Endothelial cell of umbilical vein (primary cell): ENCODE results near the gene PACS1. TPM values are rescaled to one million over a fixed set of nuclear protein-coding genes. Genes with fewer than 3 reads are reported as not detected.

ENCODE experiments used
- BruUV-seq: library from RNA; stranded (reverse); fragments of 400-500 nt; replicated peaks from 2 replicates; lab custom pipeline; 2021; lab: Mats Ljungman, UMichigan
- CTCF ChIA-PET: fragments of 300-600, 350-600 bp; sonication (Branson Sonifier 250); formaldehyde crosslinking; loops from one replicate; lab custom pipeline; 2021; ENCODE audit warnings: antibody characterized with exemption, inconsistent platforms; lab: Charles Lee
- POLR2A ChIA-PET: fragments of 300-600, 350-600 bp; sonication (Branson Sonifier 250); formaldehyde crosslinking; loops from one replicate; lab custom pipeline; 2021; ENCODE audit warnings: antibody characterized with exemption, inconsistent platforms; lab: Charles Lee
- DNase-seq: peaks from one replicate; pipeline ENCODE4 v3.0.0-alpha.2; 2011; ENCODE audit warnings: low read depth, low spot score
- FAIRE-seq: peaks from 2 replicates; lab custom pipeline; 2011; peaks lifted over from hg19 to GRCh38; lab: Jason Lieb, UNC
- H2AFZ ChIP-seq: 2 replicates; pipeline ENCODE4 v1.6.0; 2012; ENCODE audit warnings: low read depth, low read length, control low read depth, inconsistent platforms
- H3K27ac ChIP-seq: 2 replicates; pipeline ENCODE4 v1.5.1; 2011; ENCODE audit warnings: low read depth, mild to moderate bottlenecking, control low read depth, low read length, moderate library complexity; ENCODE audit not compliant: insufficient read depth
- H3K27me3 ChIP-seq, 2 experiments: 2 replicates each; pipeline versions ENCODE4 v1.6.0 to v1.6.1; 2011; ENCODE audit warnings: low read length in 2 of 2, mixed read lengths in 1 of 2; ENCODE audit not compliant: control insufficient read depth in 2 of 2, insufficient read depth in 2 of 2
- H3K36me3 ChIP-seq, 2 experiments: 2 replicates in 1 of 2; 3 replicates in 1 of 2; pipeline ENCODE4 v1.5.1; 2011; ENCODE audit warnings: low read length in 2 of 2, mild to moderate bottlenecking in 1 of 2, moderate library complexity in 1 of 2; ENCODE audit not compliant: control insufficient read depth in 2 of 2, insufficient read depth in 2 of 2; ENCODE audit errors: extremely low read depth in 1 of 2
- H3K4me1 ChIP-seq: 3 replicates; pipeline ENCODE4 v1.5.1; 2011; ENCODE audit warnings: mild to moderate bottlenecking, low read length; ENCODE audit not compliant: control insufficient read depth, insufficient read depth; ENCODE audit errors: extremely low read depth
- H3K4me2 ChIP-seq: 2 replicates; pipeline ENCODE4 v1.6.1; 2011; ENCODE audit warnings: low read length, control low read depth, mixed read lengths; ENCODE audit not compliant: insufficient read depth
- H3K4me3 ChIP-seq, 3 experiments: fragments of 200-600 bp in 1 of 3; sonication (generic), shearing (Covaris generic) in 1 of 3; replicated peaks in 1 of 3; 2 replicates each; pipeline ENCODE4 v1.5.1; 2011 to 2016; ENCODE audit warnings: control low read depth in 3 of 3, low read length in 3 of 3, mild to moderate bottlenecking in 2 of 3, inconsistent platforms in 1 of 3, low read depth in 1 of 3, moderate library complexity in 1 of 3; ENCODE audit not compliant: insufficient read depth in 1 of 3
- H3K79me2 ChIP-seq: 2 replicates; pipeline ENCODE4 v1.6.0; 2012; ENCODE audit warnings: low read length, inconsistent platforms; ENCODE audit not compliant: control insufficient read depth, insufficient read depth
- H3K9ac ChIP-seq: replicated peaks from 2 replicates; pipeline ENCODE3; 2011; ENCODE audit warnings: low read length, control low read depth; ENCODE audit not compliant: insufficient read depth; ENCODE audit errors: extremely low read depth
- H3K9me1 ChIP-seq: replicated peaks from 3 replicates; pipeline ENCODE4 v1.6.0; 2011; ENCODE audit warnings: mild to moderate bottlenecking, low read length; ENCODE audit not compliant: control insufficient read depth, insufficient read depth; ENCODE audit errors: extremely low read depth
- H3K9me3 ChIP-seq: replicated peaks from 2 replicates; pipeline ENCODE4 v1.5.1; 2012; ENCODE audit warnings: low read length, inconsistent platforms; ENCODE audit not compliant: control insufficient read depth, insufficient read depth
- H4K20me1 ChIP-seq: replicated peaks from 2 replicates; pipeline ENCODE3; 2011; ENCODE audit warnings: mild to moderate bottlenecking, low read length; ENCODE audit not compliant: control insufficient read depth, insufficient read depth; ENCODE audit errors: extremely low read depth
- CTCF ChIP-seq, 2 donors: IDR thresholded peaks; 1 replicate in 1 of 2; 2 replicates in 1 of 2; pipeline ENCODE4 v1.5.1; 2011; ENCODE audit warnings: low read length in 2 of 2, mild to moderate bottlenecking in 2 of 2, moderate library complexity in 2 of 2, control low read depth in 1 of 2, inconsistent platforms in 1 of 2, low read depth in 1 of 2; ENCODE audit not compliant: insufficient read depth in 1 of 2; ENCODE audit errors: extremely low read depth in 1 of 2
- EZH2 ChIP-seq: IDR thresholded peaks from 2 replicates; pipeline ENCODE4 v1.6.1; 2012; ENCODE audit warnings: borderline replicate concordance, low read depth, mild to moderate bottlenecking, moderate library complexity, low read length, inconsistent platforms; ENCODE audit not compliant: severe bottlenecking
- FOS ChIP-seq: IDR thresholded peaks from 2 replicates; pipeline ENCODE4 v1.6.1; 2011; ENCODE audit warnings: mild to moderate bottlenecking, low read length, moderate library complexity, borderline replicate concordance; ENCODE audit not compliant: insufficient read depth
- GATA2 ChIP-seq: IDR thresholded peaks from 2 replicates; pipeline ENCODE4 v1.7.0; 2011; ENCODE audit warnings: low read depth, mild to moderate bottlenecking, moderate library complexity, mixed read lengths, low read length; ENCODE audit not compliant: insufficient read length, insufficient read depth
- JUN ChIP-seq: IDR thresholded peaks from 2 replicates; pipeline ENCODE4 v1.6.1; 2011; ENCODE audit warnings: borderline replicate concordance, low read depth; ENCODE audit not compliant: insufficient read length, insufficient read depth
- MYC ChIP-seq: IDR thresholded peaks from one replicate; pipeline ENCODE4 v1.6.1; 2011; ENCODE audit warnings: mild to moderate bottlenecking, low read depth, low read length
- POLR2A ChIP-seq: IDR thresholded peaks from 2 replicates; pipeline ENCODE4 v1.6.1; 2012; ENCODE audit warnings: low read depth, mild to moderate bottlenecking, control low read depth, low read length
- POLR2AphosphoS5 ChIP-seq: IDR thresholded peaks from 2 replicates; pipeline ENCODE4 v1.6.1; 2012; ENCODE audit warnings: low read depth, mild to moderate bottlenecking, control low read depth, low read length, moderate library complexity; ENCODE audit not compliant: insufficient read depth
- dilution Hi-C: fragments of 300-500 bp; cut with MboI; formaldehyde crosslinking; loops from one replicate; pipeline ENCODE4 v1.15.0; 2019; ENCODE audit warnings: low sequenced_read_pairs; ENCODE audit not compliant: extremely low pct_ligation_motif_present
- intact Hi-C: fragments of 100-400 bp; cut with micrococcal nuclease; formaldehyde crosslinking; loops from one replicate; pipeline ENCODE4 v1.10.0; 2022
- polyA plus RNA-seq, 4 experiments: library from polyadenylated mRNA; depleted of rRNA in 3 of 4; stranded (reverse) in 3 of 4; unstranded in 1 of 4; fragments of >200 nt; gene quantifications; 2 replicates each; pipeline versions ENCODE4 v1.2.1 to v1.2.3, GENCODE V29; 2011 to 2012; ENCODE audit warnings: missing spikeins in 1 of 4
- total RNA-seq: library from RNA; stranded (reverse); gene quantifications from 2 replicates; pipeline ENCODE4 v1.2.3, GENCODE V29; 2021
- TF ChIP-seq, protein P1 (sequence below): IDR thresholded peaks from 2 replicates; pipeline ENCODE4 v1.6.1; 2011; ENCODE audit not compliant: insufficient read depth, insufficient read length

Gene PACS1
- total and polyA plus RNA-seq, 2 donors (not counting 3 experiments of a cell fraction or from before 2014, with no cell fraction given), result 26.4 to 64.4 TPM

- Histone ChIP-seq H3K4me2 (no peak overlapping the region), H3K27me3 (no peaks in the 10 kb centered on the region), H3K9me1 (no peaks in the 10 kb centered on the region), H3K4me3 (no peak overlapping the region), H3K9ac (no peak overlapping the region), H4K20me1 (no peaks in the 10 kb centered on the region), H3K9me3 (no peaks in the 10 kb centered on the region), H2AFZ (no peak overlapping the region), H3K27ac (no peak overlapping the region), H3K79me2 (peaks cover 9% of the 10 kb centered on the region), H3K36me3 (no peaks in the 10 kb centered on the region), H3K4me1 (no peaks in the 10 kb centered on the region)
- intact Hi-C loops, result no loop called here
- DNase-seq (no peak), FAIRE-seq (no peak)
- CTCF ChIA-PET, result no interaction called here
- POLR2A ChIA-PET, result no interaction called here
- TF ChIP-seq GATA2 (no peak), MYC (no peak), EZH2 (no peak), CTCF (IDR thresholded peaks at IDR 0.05; ENCODE audit: extremely low read depth in 1 of 2, insufficient read depth in 1 of 2, low read depth in 1 of 2, low read length in 2 of 2) (no peak), POLR2A (no peak), FOS (no peak), JUN (no peak), POLR2AphosphoS5 (no peak)
- TF ChIP-seq, protein P1, sequence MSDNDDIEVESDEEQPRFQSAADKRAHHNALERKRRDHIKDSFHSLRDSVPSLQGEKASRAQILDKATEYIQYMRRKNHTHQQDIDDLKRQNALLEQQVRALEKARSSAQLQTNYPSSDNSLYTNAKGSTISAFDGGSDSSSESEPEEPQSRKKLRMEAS, result no peak
- dilution Hi-C loops, result no loop called here
- BruUV-seq, result no TSS peak
These were observed 31.0 kb downstream of the PACS1 start for GRCh38 chr11:66101066-66101464.
